Pancreas (tissue), 10 donors: ENCODE measurements around the gene SPHK2. TPM values are rescaled to one million over a fixed set of nuclear protein-coding genes. Genes with fewer than 3 reads are reported as not detected.

Experiments used
- ATAC-seq, 4 donors: fragments of 200-7000 bp; cut with Tn5 transposase; one replicate each; pipeline versions ENCODE4 v1.8.0 to v1.9.1; 2020; ENCODE audit warnings: mild to moderate bottlenecking in 4 of 4, moderate library complexity in 4 of 4
- DNase-seq, 6 donors: peaks; one replicate each; pipeline ENCODE4 v3.0.0-alpha.2; 2020
- FAIRE-seq: peaks from 2 replicates; lab custom pipeline; 2012; peaks lifted over from hg19 to GRCh38; lab: Jason Lieb, UNC
- H3K27ac ChIP-seq, 4 donors: fragments of 200-600 bp; sonication (generic); 1 replicate in 3 of 4; 2 replicates in 1 of 4; pipeline versions ENCODE4 v1.5.0 to v1.8.0; 2020
- H3K27me3 ChIP-seq, 4 donors: fragments of 200-600 bp; one replicate each; pipeline ENCODE4 v1.8.0; 2021
- H3K36me3 ChIP-seq, 3 donors: fragments of 200-600 bp; sonication (generic) in 1 of 3; one replicate each; pipeline versions ENCODE4 v1.5.0 to v1.8.0; 2020 to 2021
- H3K4me1 ChIP-seq, 3 donors: fragments of 200-600 bp; one replicate each; pipeline ENCODE4 v1.8.0; 2021
- H3K4me3 ChIP-seq, 4 donors: fragments of 200-600 bp; sonication (generic) in 2 of 4; one replicate each; pipeline versions ENCODE4 v1.5.0 to v1.8.0; 2020 to 2021
- H3K9me3 ChIP-seq, 4 donors: fragments of 200-600 bp; one replicate each; pipeline ENCODE4 v1.8.0; 2021
- CTCF ChIP-seq, 4 donors: fragments of 200-600 bp; sonication (generic) in 3 of 4; IDR thresholded peaks; one replicate each; pipeline versions ENCODE4 v1.5.0 to v1.8.0; 2021; ENCODE audit warnings: antibody characterized with exemption in 4 of 4
- WGBS, 2 donors: extraction: QIAGEN DNeasy Blood & Tissue Kit; methylation state at CpG; one replicate each; pipeline ENCODE4 v1.1.7; 2013; 5-methylcytosine and 5-hydroxymethylcytosine counted together
- intact Hi-C, 3 donors: fragments of 100-400 bp; cut with DNase I; formaldehyde crosslinking; loops; one replicate each; pipeline versions ENCODE4 v1.11.1 to v1.14.2; 2022
- polyA plus RNA-seq, 2 donors: library from polyadenylated mRNA; stranded (reverse); fragments of 200-250 nt; gene quantifications; one replicate each; pipeline ENCODE4 v1.2.3, GENCODE V29; 2013
- total RNA-seq, 6 donors: library from RNA; stranded (reverse); fragmentation: NEBNext Ultra II Directional in 4 of 6; extraction: Animal tissue kit (Norgen Biotek cat#: 25700) in 4 of 6; gene quantifications; one replicate each; pipeline versions ENCODE4 v1.2.1 to v1.2.4, GENCODE V29; 2021 to 2023
- donor health status: healthy with polysubstance abuse.
- donor health status: DM: no; HTN: no; CAD: no; lungs with moderate emphysema.
- donor health status: DM: no; HTN: no; CAD: no.
- donor health status: control.
- donor health status: control.
- donor health status: Bipolar disorder and iron deficiency.
- donor health status: DM: yes; HTN: yes; CAD: no.
- donor health status: DM: no; HTN: no; CAD: no.
- donor health status: DM: no; HTN: no; CAD: no.
- donor health status: DM: yes; HTN: yes; CAD: no.

SPHK2 gene
- total and polyA plus RNA-seq, 8 donors, result 4.3 to 24.0 (median 7.5) TPM

- Histone ChIP-seq H3K4me3 (no peak overlapping the region), H3K27me3 (no peaks in the 10 kb centered on the region), H3K9me3 (no peaks in the 10 kb centered on the region), H3K4me1 (no peaks in the 10 kb centered on the region), H3K27ac (no peak overlapping the region), H3K36me3 (no peaks in the 10 kb centered on the region)
- TF ChIP-seq CTCF (IDR thresholded peaks at IDR 0.05), result no peak
- WGBS, 2 donors, result 97 to 100% methylated on average over 2 of the region's 2 CpGs
- DNase-seq (no peak), ATAC-seq (no peak), FAIRE-seq (no peak)
- intact Hi-C loops, result no loop called here
Measured at GRCh38 chr19:48668761-48669160, 49.5 kb downstream of the SPHK2 start.

- TF ChIP-seq CTCF (IDR thresholded peaks at IDR 0.05), result no peak
- 94% methylated on average over 24 to 26 of the region's 26 CpGs for WGBS, 2 donors
- Histone ChIP-seq H3K9me3 (no peaks in the 10 kb centered on the region), H3K27ac (no peak overlapping the region), H3K4me3 (no peak overlapping the region), H3K27me3 (no peaks in the 10 kb centered on the region), H3K36me3 (no peaks in the 10 kb centered on the region), H3K4me1 (peaks cover 0 to 2% (median 0%) of the 10 kb centered on the region in 3 donors)
- intact Hi-C loops, result no loop called here
- DNase-seq, result no peak
- no peak for ATAC-seq
- FAIRE-seq, result no peak
Measured at GRCh38 chr19:48669903-48670668, 50.8 kb downstream of the SPHK2 start.

GRCh38 chr19:48670699-48671445 lies 51.6 kb downstream of the SPHK2 start:
- Histone ChIP-seq H3K27ac (no peak overlapping the region), H3K36me3 (no peaks in the 10 kb centered on the region), H3K9me3 (no peaks in the 10 kb centered on the region), H3K27me3 (no peaks in the 10 kb centered on the region), H3K4me3 (no peak overlapping the region), H3K4me1 (peaks cover 0 to 4% (median 0%) of the 10 kb centered on the region in 3 donors)
- no peak for ATAC-seq
- no peak for DNase-seq
- no peak for TF ChIP-seq CTCF (IDR thresholded peaks at IDR 0.05)
- WGBS, 2 donors, result 85% methylated on average over 21 of the region's 21 CpGs
- FAIRE-seq, result no peak
- intact Hi-C loops, result no loop called here

GRCh38 chr19:48671446-48671995 lies 52.2 kb downstream of the SPHK2 start:
- WGBS, 2 donors, result 76 to 85% methylated on average over 4 to 10 of the region's 10 CpGs
- no peak overlapping the region for H3K4me3 ChIP-seq
- intact Hi-C loops, result no loop called here
- DNase-seq, result no peak
- no peak overlapping the region for H3K27ac ChIP-seq
- H3K27me3 ChIP-seq, result no peaks in the 10 kb centered on the region
- TF ChIP-seq CTCF (IDR thresholded peaks at IDR 0.05), result no peak
- no peak for FAIRE-seq
- no peaks in the 10 kb centered on the region for H3K36me3 ChIP-seq
- no peaks in the 10 kb centered on the region for H3K9me3 ChIP-seq
- peaks cover 0 to 4% (median 0%) of the 10 kb centered on the region in 3 donors for H3K4me1 ChIP-seq
- no peak for ATAC-seq
